Esophagus muscularis mucosa (tissue), 4 donors: ENCODE measurements around the gene MOB2. TPM values are rescaled to one million over a fixed set of nuclear protein-coding genes. Genes with fewer than 3 reads are reported as not detected.

Experiments
- DNase-seq: peaks from one replicate; pipeline ENCODE4 v3.0.0-alpha.2; 2017; ENCODE audit errors: extremely low spot score
- H3K27ac ChIP-seq, 4 donors: fragments of 200-600 bp; sonication (generic); replicated peaks in 1 of 4; 1 replicate in 3 of 4; 2 replicates in 1 of 4; pipeline ENCODE4 v1.5.1; 2016 to 2019; ENCODE audit warnings: mild to moderate bottlenecking in 1 of 4
- H3K27me3 ChIP-seq, 4 donors: fragments of 200-600 bp; sonication (generic); one replicate each; pipeline versions ENCODE4 v1.5.1 to v1.6.0; 2016 to 2019
- H3K36me3 ChIP-seq, 4 donors: fragments of 200-600 bp; sonication (generic); one replicate each; pipeline ENCODE4 v1.5.1; 2016 to 2019
- H3K4me1 ChIP-seq, 4 donors: fragments of 200-600 bp; sonication (generic); one replicate each; pipeline ENCODE4 v1.5.1; 2016 to 2019
- H3K4me3 ChIP-seq, 4 donors: fragments of 200-600 bp; sonication (generic); 1 replicate in 2 of 4; 2 replicates in 2 of 4; pipeline ENCODE4 v1.5.1; 2016 to 2019; ENCODE audit warnings: mild to moderate bottlenecking in 4 of 4, moderate library complexity in 1 of 4
- H3K9me3 ChIP-seq, 4 donors: fragments of 200-600 bp; sonication (generic); 1 replicate in 3 of 4; 2 replicates in 1 of 4; pipeline ENCODE4 v1.5.1; 2016 to 2019
- CTCF ChIP-seq, 3 experiments: fragments of 200-600 bp in 2 of 3; fragments of 450-650 bp in 1 of 3; sonication (generic) in 2 of 3; IDR thresholded peaks; one replicate each; pipeline ENCODE4 v1.5.1; 2017 to 2019; ENCODE audit warnings: antibody characterized with exemption in 3 of 3, mild to moderate bottlenecking in 2 of 3, moderate library complexity in 1 of 3
- EP300 ChIP-seq: sonication (generic); formaldehyde crosslinking; IDR thresholded peaks from one replicate; pipeline ENCODE4 v1.6.1; 2017; ENCODE audit warnings: antibody characterized with exemption
- POLR2A ChIP-seq: fragments of 450-650 bp; IDR thresholded peaks from one replicate; pipeline ENCODE4 v1.6.1; 2017; ENCODE audit warnings: antibody characterized with exemption, moderate library complexity, mild to moderate bottlenecking, low read depth
- POLR2AphosphoS5 ChIP-seq, 2 donors: sonication (generic); formaldehyde crosslinking; IDR thresholded peaks; one replicate each; pipeline ENCODE4 v1.6.1; 2017; ENCODE audit warnings: antibody characterized with exemption in 2 of 2
- WGBS: methylation state at CpG from one replicate; pipeline ENCODE4 v1.1.5; 2018; 5-methylcytosine and 5-hydroxymethylcytosine counted together
- intact Hi-C: fragments of 100-400 bp; cut with DNase I; formaldehyde crosslinking; loops from one replicate; pipeline ENCODE4 v1.15.1; 2023
- total RNA-seq, 4 donors: library from RNA; depleted of rRNA; stranded (reverse); fragments of >200 nt; gene quantifications; one replicate each; pipeline versions ENCODE4 v1.1.0 to v1.2.1, GENCODE V29; 2016

The MOB2 gene
- total RNA-seq, result 100 to 1,000 TPM in 2 of 4 donors, 10 to 100 TPM in 2; 66.6 to 115 (median 89.5) TPM

- no peaks in the 10 kb centered on the region for H3K27me3 ChIP-seq
- no peak for DNase-seq
Observed at GRCh38 chr11:1486054-1486825, at the start of gene MOB2. Gene MOB2, minus strand, starts transcription at chr11:1486779. Its CDS starts 223 bp downstream, at chr11:1486556.

GRCh38 chr11:1534682-1535081 lies 48.1 kb upstream of the MOB2 start:
- WGBS, result 77% methylated on average over 14 of the region's 14 CpGs
- Histone ChIP-seq H3K4me3 (no peak overlapping the region), H3K9me3 (no peaks in the 10 kb centered on the region), H3K4me1 (peaks cover 71 to 76% (median 73%) of the 10 kb centered on the region in 4 donors), H3K27me3 (peaks cover 0 to 4% (median 0%) of the 10 kb centered on the region in 4 donors), H3K27ac (peak overlapping the region in 2 of 4 donors; percentile 0 to 27), H3K36me3 (peaks cover 0 to 32% (median 7%) of the 10 kb centered on the region in 4 donors)
- intact Hi-C loops, result no loop called here
- no peak for TF ChIP-seq POLR2A
- TF ChIP-seq EP300, result no peak
- no peak for TF ChIP-seq CTCF (IDR thresholded peaks at IDR 0.05)
- peak in 1 of 2 donors; percentile 8 for TF ChIP-seq POLR2AphosphoS5 (IDR thresholded peaks at IDR 0.05)
- no peak for DNase-seq

More at GRCh38 chr11:1486054-1486825, at the start of gene MOB2:
- peaks cover 84 to 95% (median 90%) of the 10 kb centered on the region in 4 donors for H3K4me1 ChIP-seq
- peak within 1 kb of the TSS; percentile 38 to 61 (median 52) for H3K4me3 ChIP-seq
- H3K9me3 ChIP-seq, result no peaks in the 10 kb centered on the region
- WGBS, result 54% methylated on average over 12 of the region's 31 CpGs
- peak within 1 kb of the TSS; percentile 89 to 96 (median 92) for H3K27ac ChIP-seq
- intact Hi-C loops, result no loop called here
- no peaks in the 10 kb centered on the region for H3K36me3 ChIP-seq
- TF ChIP-seq POLR2AphosphoS5 (IDR thresholded peaks at IDR 0.05), result peak in 1 of 2 donors; percentile 49
- no peak for TF ChIP-seq POLR2A
- TF ChIP-seq EP300, result no peak
- peak in 1 of 3 experiments; percentile 1 for TF ChIP-seq CTCF (IDR thresholded peaks at IDR 0.05)

GRCh38 chr11:1534171-1534570 lies 47.6 kb upstream of the MOB2 start:
- WGBS, result 83% methylated on average over 7 of the region's 7 CpGs
- no peaks in the 10 kb centered on the region for H3K27me3 ChIP-seq
- TF ChIP-seq POLR2A (no peak), POLR2AphosphoS5 (IDR thresholded peaks at IDR 0.05) (no peak)
- no peak overlapping the region for H3K4me3 ChIP-seq
- H3K27ac ChIP-seq, result peak overlapping the region in 2 of 4 donors; percentile 0 to 27
- peaks cover 0 to 32% (median 7%) of the 10 kb centered on the region in 4 donors for H3K36me3 ChIP-seq
- DNase-seq, result no peak
- H3K9me3 ChIP-seq, result no peaks in the 10 kb centered on the region
- intact Hi-C loops, result no loop called here
- peaks cover 76 to 81% (median 77%) of the 10 kb centered on the region in 4 donors for H3K4me1 ChIP-seq

- H3K27me3 ChIP-seq, result no peaks in the 10 kb centered on the region
- TF ChIP-seq EP300 (no peak), POLR2AphosphoS5 (IDR thresholded peaks at IDR 0.05) (no peak), CTCF (IDR thresholded peaks at IDR 0.05) (no peak), POLR2A (no peak)
- H3K4me1 ChIP-seq, result peaks cover 84 to 89% (median 86%) of the 10 kb centered on the region in 4 donors
- intact Hi-C loops, result no loop called here
- H3K9me3 ChIP-seq, result no peaks in the 10 kb centered on the region
- H3K4me3 ChIP-seq, result no peak overlapping the region
- WGBS, result 93% methylated on average over 7 of the region's 10 CpGs
- H3K36me3 ChIP-seq, result peaks cover 0 to 32% (median 7%) of the 10 kb centered on the region in 4 donors
- peak overlapping the region; percentile 28 to 81 (median 52) for H3K27ac ChIP-seq
- DNase-seq, result no peak
Observed at GRCh38 chr11:1533342-1533725, 46.8 kb upstream of the MOB2 start.

GRCh38 chr11:1532606-1533341 lies 46.2 kb upstream of the MOB2 start:
- WGBS, result 72% methylated on average over 20 of the region's 20 CpGs
- Histone ChIP-seq H3K4me1 (peaks cover 90 to 95% (median 91%) of the 10 kb centered on the region in 4 donors), H3K27ac (peak overlapping the region; percentile 57 to 81 (median 67)), H3K36me3 (peaks cover 0 to 32% (median 7%) of the 10 kb centered on the region in 4 donors), H3K4me3 (no peak overlapping the region), H3K27me3 (no peaks in the 10 kb centered on the region), H3K9me3 (no peaks in the 10 kb centered on the region)
- intact Hi-C loops, result no loop called here
- no peak for TF ChIP-seq EP300
- TF ChIP-seq POLR2A, result no peak
- DNase-seq, result no peak
